Astrocyte (in vitro differentiated cells and primary cell): ENCODE measurements around the gene CENPE.

Experiments
- CTCF ChIP-seq: IDR thresholded peaks from 2 replicates; pipeline ENCODE4 v1.5.1; 2011; ENCODE audit warnings: low read depth, mild to moderate bottlenecking, inconsistent platforms, low read length, moderate library complexity; ENCODE audit not compliant: insufficient read depth
- EZH2 ChIP-seq: IDR thresholded peaks from 2 replicates; pipeline ENCODE4 v1.6.1; 2012; ENCODE audit warnings: mild to moderate bottlenecking, low read length, inconsistent platforms; ENCODE audit not compliant: insufficient read depth

GRCh38 chr4:103168993-103169392, 29.1 kb downstream of the CENPE start:
- no peak for TF ChIP-seq EZH2
- no peak for TF ChIP-seq CTCF
